ENCODE measurements around the gene BFSP2. TPM values are rescaled to one million over a fixed set of nuclear protein-coding genes. Genes with fewer than 3 reads are reported as not detected.

Gene BFSP2
- total RNA-seq, 1 experiment from 2014 or later, result not detected

GRCh38 chr3:133488785-133489367 is 89.0 kb downstream of the BFSP2 start:
- peak; percentile 42 to 53 for DNase-seq
- POLR2A ChIA-PET, result interaction anchor here (0.9 to 1.6 kb wide), 2 partner anchors 9 to 84 kb away, joined by 6 to 7 read pairs; partner anchors contain the start of gene CDV3
- 0 out of 2 replicates have a peak, but pooled peaks cover 3% of the 10 kb centered on the region for H3K4me1 ChIP-seq
- CTCF ChIA-PET, result interaction anchor here (1.1 to 1.5 kb wide), 4 partner anchors 9 to 90 kb away, joined by 4 to 12 read pairs (median 8); partner anchors contain the start of gene CDV3
- H3K36me3 ChIP-seq (ENCODE audit: control insufficient read depth, insufficient read depth, low read length), result no peaks in the 10 kb centered on the region
- peaks cover 9% of the 10 kb centered on the region for H3K4me1 Mint-ChIP-seq (ENCODE audit: low read depth, unreplicated experiment)
- no TSS peak for BruUV-seq (replicated peaks)
- peaks cover 29% of the 10 kb centered on the region for H3K9me3 ChIP-seq
- peaks cover 25% of the 10 kb centered on the region for H3K9me3 Mint-ChIP-seq (ENCODE audit: unreplicated experiment)
- no peak overlapping the region for H3K27ac Mint-ChIP-seq (ENCODE audit: unreplicated experiment)
- intact Hi-C loops (cut with micrococcal nuclease; ENCODE audit: unreplicated experiment), result loop anchor here (1.0 kb wide), 1 partner anchor 9 kb away; no protein-coding TSS in a partner anchor
- no peak overlapping the region for H3K4me3 Mint-ChIP-seq (ENCODE audit: unreplicated experiment)
- TF ChIP-seq CTCF (IDR thresholded peaks at IDR 0.05; ENCODE audit: insufficient read depth in 1 of 2, low read depth in 1 of 2, low read length in 1 of 2, severe bottlenecking in 1 of 2, unreplicated experiment in 1 of 2), result no peak
- no peak overlapping the region for H3K4me3 ChIP-seq (ENCODE audit: low read depth, low read length)
- no peaks in the 10 kb centered on the region for H3K36me3 Mint-ChIP-seq (ENCODE audit: insufficient read depth, unreplicated experiment)
- no peaks in the 10 kb centered on the region for H3K27me3 ChIP-seq (replicated peaks; ENCODE audit: control insufficient read depth, insufficient read depth, low read length)
- no peaks in the 10 kb centered on the region for H3K27me3 Mint-ChIP-seq (ENCODE audit: insufficient read depth, unreplicated experiment)

- no peak for DNase-seq
- no peak overlapping the region for H3K4me3 ChIP-seq (ENCODE audit: low read depth, low read length)
- Mint-ChIP-seq H3K27ac (ENCODE audit: unreplicated experiment) (no peak overlapping the region), H3K36me3 (ENCODE audit: insufficient read depth, unreplicated experiment) (no peaks in the 10 kb centered on the region), H3K4me3 (ENCODE audit: unreplicated experiment) (no peak overlapping the region), H3K4me1 (ENCODE audit: low read depth, unreplicated experiment) (peaks cover 12% of the 10 kb centered on the region), H3K9me3 (ENCODE audit: unreplicated experiment) (peaks cover 18% of the 10 kb centered on the region), H3K27me3 (ENCODE audit: insufficient read depth, unreplicated experiment) (no peaks in the 10 kb centered on the region)
- H3K36me3 ChIP-seq (ENCODE audit: control insufficient read depth, insufficient read depth, low read length), result no peaks in the 10 kb centered on the region
- BruUV-seq (replicated peaks), result no TSS peak
- H3K9me3 ChIP-seq, result peaks cover 29% of the 10 kb centered on the region
- 0 out of 2 replicates have a peak, but pooled peaks cover 3% of the 10 kb centered on the region for H3K4me1 ChIP-seq
- H3K27me3 ChIP-seq (replicated peaks; ENCODE audit: control insufficient read depth, insufficient read depth, low read length), result no peaks in the 10 kb centered on the region
- ChIA-PET CTCF (interaction anchor here (1.1 to 1.5 kb wide), 4 partner anchors 9 to 89 kb away, joined by 4 to 12 read pairs (median 8); partner anchors contain the start of gene CDV3), POLR2A (interaction anchor here (0.9 to 1.6 kb wide), 2 partner anchors 9 to 84 kb away, joined by 6 to 7 read pairs; partner anchors contain the start of gene CDV3)
- TF ChIP-seq CTCF (IDR thresholded peaks at IDR 0.05; ENCODE audit: insufficient read depth in 1 of 2, low read depth in 1 of 2, low read length in 1 of 2, severe bottlenecking in 1 of 2, unreplicated experiment in 1 of 2), result no peak
- intact Hi-C loops (cut with micrococcal nuclease; ENCODE audit: unreplicated experiment), result loop anchor here (1.0 kb wide), 1 partner anchor 9 kb away; no protein-coding TSS in a partner anchor
Measured at GRCh38 chr3:133489466-133490085, 89.7 kb downstream of the BFSP2 start.

- H3K4me3 Mint-ChIP-seq (ENCODE audit: unreplicated experiment), result no peak overlapping the region
- peaks cover 18% of the 10 kb centered on the region for H3K9me3 ChIP-seq
- CTCF ChIA-PET, result no interaction called here
- H3K36me3 Mint-ChIP-seq (ENCODE audit: insufficient read depth, unreplicated experiment), result no peaks in the 10 kb centered on the region
- POLR2A ChIA-PET, result no interaction called here
- intact Hi-C loops (cut with micrococcal nuclease; ENCODE audit: unreplicated experiment), result no loop called here
- no peak for DNase-seq
- no peak overlapping the region for H3K4me3 ChIP-seq (ENCODE audit: low read depth, low read length)
- peaks cover 8% of the 10 kb centered on the region for H3K9me3 Mint-ChIP-seq (ENCODE audit: unreplicated experiment)
- no TSS peak for BruUV-seq (replicated peaks)
- H3K27me3 ChIP-seq (replicated peaks; ENCODE audit: control insufficient read depth, insufficient read depth, low read length), result no peaks in the 10 kb centered on the region
- H3K4me1 Mint-ChIP-seq (ENCODE audit: low read depth, unreplicated experiment), result peaks cover 16% of the 10 kb centered on the region
- H3K36me3 ChIP-seq (ENCODE audit: control insufficient read depth, insufficient read depth, low read length), result no peaks in the 10 kb centered on the region
- H3K27me3 Mint-ChIP-seq (ENCODE audit: insufficient read depth, unreplicated experiment), result no peaks in the 10 kb centered on the region
- H3K27ac Mint-ChIP-seq (ENCODE audit: unreplicated experiment), result peak overlapping the region; percentile 24
- no peak for TF ChIP-seq CTCF (IDR thresholded peaks at IDR 0.05; ENCODE audit: insufficient read depth in 1 of 2, low read depth in 1 of 2, low read length in 1 of 2, severe bottlenecking in 1 of 2, unreplicated experiment in 1 of 2)
- H3K4me1 ChIP-seq, result 0 out of 2 replicates have a peak, but pooled peaks cover 3% of the 10 kb centered on the region
Measured at GRCh38 chr3:133490468-133491351, 90.9 kb downstream of the BFSP2 start.

Data from Caco-2 (cell line).